Measurements from ENCODE around the gene CARD6.

DNA sequence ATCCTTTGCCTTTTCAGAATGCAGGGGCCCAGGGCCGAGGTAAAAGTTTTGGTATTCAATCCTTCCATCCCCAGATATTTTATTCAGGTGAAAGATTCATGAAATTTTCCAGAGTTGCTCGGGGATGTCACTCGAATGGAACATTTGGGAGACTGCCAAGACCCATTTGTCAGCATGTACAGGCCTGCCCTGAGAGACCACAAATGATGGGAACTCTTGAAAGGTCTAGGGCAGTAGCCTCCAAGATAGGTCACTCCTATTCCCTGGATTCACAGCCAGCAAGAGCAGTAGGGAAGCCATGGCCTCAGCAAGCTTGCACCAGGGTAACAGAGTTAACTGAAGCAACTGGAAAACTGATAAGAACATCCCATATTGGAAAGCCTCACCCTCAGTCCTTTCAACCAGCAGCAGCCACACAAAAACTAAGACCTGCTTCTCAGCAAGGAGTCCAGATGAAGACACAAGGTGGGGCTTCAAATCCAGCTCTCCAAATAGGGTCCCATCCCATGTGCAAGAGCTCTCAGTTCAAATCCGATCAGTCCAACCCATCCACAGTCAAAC is 12.5 kb downstream of the CARD6 start:
- TF ChIP-seq EZH2 (IDR thresholded peaks at IDR 0.05; ENCODE audit: insufficient read depth, low read length), result no peak
- no peak for TF ChIP-seq CTCF (IDR thresholded peaks at IDR 0.05; ENCODE audit: insufficient read depth, low read depth, low read length)
